HEK293 (cell line): Measurements from ENCODE around the gene BAG2.

Experiments used
- PRDM1 ChIP-seq: fragments of 450-650 bp; formaldehyde crosslinking; IDR thresholded peaks from 2 replicates; pipeline ENCODE4; 2016; ENCODE audit warnings: missing biosample characterization, missing genetic modification characterization
- SP2 ChIP-seq: fragments of 450-650 bp; formaldehyde crosslinking; IDR thresholded peaks from 2 replicates; pipeline ENCODE4 v1.5.1; 2016; ENCODE audit warnings: missing biosample characterization, missing genetic modification characterization
- YY1 ChIP-seq: fragments of 450-650 bp; formaldehyde crosslinking; IDR thresholded peaks from 2 replicates; pipeline ENCODE4 v1.5.1; 2018; ENCODE audit warnings: missing biosample characterization, missing genetic modification characterization
- ZNF114 ChIP-seq: fragments of 450-650 bp; formaldehyde crosslinking; IDR thresholded peaks from 2 replicates; pipeline ENCODE4 v1.5.0; 2017; ENCODE audit warnings: missing biosample characterization, missing genetic modification characterization
- ZNF23 ChIP-seq: fragments of 450-650 bp; formaldehyde crosslinking; IDR thresholded peaks from 2 replicates; pipeline ENCODE4 v1.5.1; 2016; ENCODE audit warnings: missing biosample characterization, missing genetic modification characterization, borderline replicate concordance
- ZNF514 ChIP-seq: fragments of 450-650 bp; formaldehyde crosslinking; IDR thresholded peaks from 2 replicates; pipeline ENCODE4 v1.5.1; 2016; ENCODE audit warnings: missing biosample characterization, missing genetic modification characterization
- ZNF529 ChIP-seq: fragments of 450-650 bp; formaldehyde crosslinking; IDR thresholded peaks from 2 replicates; pipeline ENCODE4 v1.5.1; 2017; ENCODE audit warnings: missing genetic modification characterization, missing biosample characterization; ENCODE audit not compliant: insufficient replicate concordance
- ZNF677 ChIP-seq: fragments of 450-650 bp; IDR thresholded peaks from 2 replicates; pipeline ENCODE4 v1.5.0; 2018; ENCODE audit warnings: missing biosample characterization, mild to moderate bottlenecking, missing genetic modification characterization, moderate library complexity
- TF ChIP-seq, protein P1 (sequence below): fragments of 450-650 bp; formaldehyde crosslinking; IDR thresholded peaks from 2 replicates; pipeline ENCODE4 v1.5.1; 2016; ENCODE audit warnings: missing biosample characterization, missing genetic modification characterization
- TF ChIP-seq, protein P2 (sequence below): fragments of 450-650 bp; formaldehyde crosslinking; IDR thresholded peaks from 2 replicates; pipeline ENCODE4 v1.5.1; 2016; ENCODE audit warnings: missing biosample characterization, missing genetic modification characterization

DNA sequence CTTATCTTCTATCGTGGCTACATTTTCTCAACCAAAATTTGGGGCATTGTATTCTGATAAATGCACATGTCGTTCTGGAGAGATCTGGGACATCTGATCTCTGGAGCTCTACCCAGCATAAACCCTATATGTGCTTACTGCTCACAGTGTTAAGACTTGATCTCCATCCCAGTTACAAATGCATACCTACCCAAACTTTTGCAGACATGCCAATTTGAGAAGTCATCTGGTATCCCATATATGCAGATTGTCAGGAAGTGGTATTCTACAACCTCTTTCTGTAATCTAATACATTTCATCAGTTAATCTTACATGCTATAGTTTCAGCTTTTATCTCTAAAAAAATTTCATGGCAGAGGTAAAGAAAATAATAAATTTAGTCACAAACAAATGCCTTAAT is 11.2 kb downstream of the BAG2 start:
- TF ChIP-seq PRDM1 (tag by site-specific recombination): no peak
- TF ChIP-seq, protein P1, sequence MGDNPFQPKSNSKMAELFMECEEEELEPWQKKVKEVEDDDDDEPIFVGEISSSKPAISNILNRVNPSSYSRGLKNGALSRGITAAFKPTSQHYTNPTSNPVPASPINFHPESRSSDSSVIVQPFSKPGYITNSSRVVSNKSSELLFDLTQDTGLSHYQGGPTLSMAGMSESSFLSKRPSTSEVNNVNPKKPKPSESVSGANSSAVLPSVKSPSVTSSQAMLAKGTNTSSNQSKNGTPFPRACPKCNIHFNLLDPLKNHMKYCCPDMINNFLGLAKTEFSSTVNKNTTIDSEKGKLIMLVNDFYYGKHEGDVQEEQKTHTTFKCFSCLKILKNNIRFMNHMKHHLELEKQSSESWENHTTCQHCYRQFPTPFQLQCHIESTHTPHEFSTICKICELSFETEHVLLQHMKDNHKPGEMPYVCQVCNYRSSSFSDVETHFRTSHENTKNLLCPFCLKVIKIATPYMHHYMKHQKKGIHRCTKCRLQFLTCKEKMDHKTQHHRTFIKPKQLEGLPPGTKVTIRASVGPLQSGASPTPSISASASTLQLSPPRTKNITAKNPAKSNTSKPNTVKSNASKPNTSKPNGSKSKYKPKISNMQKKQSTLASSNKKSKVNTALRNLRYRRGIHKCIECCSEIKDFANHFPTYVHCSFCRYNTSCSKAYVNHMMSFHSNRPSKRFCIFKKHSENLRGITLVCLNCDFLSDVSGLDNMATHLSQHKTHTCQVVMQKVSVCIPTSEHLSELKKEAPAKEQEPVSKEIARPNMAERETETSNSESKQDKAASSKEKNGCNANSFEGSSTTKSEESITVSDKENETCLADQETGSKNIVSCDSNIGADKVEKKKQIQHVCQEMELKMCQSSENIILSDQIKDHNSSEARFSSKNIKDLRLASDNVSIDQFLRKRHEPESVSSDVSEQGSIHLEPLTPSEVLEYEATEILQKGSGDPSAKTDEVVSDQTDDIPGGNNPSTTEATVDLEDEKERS (tag by site-specific recombination): no peak
- TF ChIP-seq YY1 (tag by site-specific recombination): no peak
- TF ChIP-seq ZNF514 (tag by site-specific recombination): no peak
- TF ChIP-seq ZNF114 (tag by site-specific recombination): no peak
- no peak for TF ChIP-seq ZNF677 (tag by site-specific recombination)
- no peak for TF ChIP-seq SP2 (tag by site-specific recombination)
- TF ChIP-seq ZNF23: no peak
- TF ChIP-seq, protein P2, sequence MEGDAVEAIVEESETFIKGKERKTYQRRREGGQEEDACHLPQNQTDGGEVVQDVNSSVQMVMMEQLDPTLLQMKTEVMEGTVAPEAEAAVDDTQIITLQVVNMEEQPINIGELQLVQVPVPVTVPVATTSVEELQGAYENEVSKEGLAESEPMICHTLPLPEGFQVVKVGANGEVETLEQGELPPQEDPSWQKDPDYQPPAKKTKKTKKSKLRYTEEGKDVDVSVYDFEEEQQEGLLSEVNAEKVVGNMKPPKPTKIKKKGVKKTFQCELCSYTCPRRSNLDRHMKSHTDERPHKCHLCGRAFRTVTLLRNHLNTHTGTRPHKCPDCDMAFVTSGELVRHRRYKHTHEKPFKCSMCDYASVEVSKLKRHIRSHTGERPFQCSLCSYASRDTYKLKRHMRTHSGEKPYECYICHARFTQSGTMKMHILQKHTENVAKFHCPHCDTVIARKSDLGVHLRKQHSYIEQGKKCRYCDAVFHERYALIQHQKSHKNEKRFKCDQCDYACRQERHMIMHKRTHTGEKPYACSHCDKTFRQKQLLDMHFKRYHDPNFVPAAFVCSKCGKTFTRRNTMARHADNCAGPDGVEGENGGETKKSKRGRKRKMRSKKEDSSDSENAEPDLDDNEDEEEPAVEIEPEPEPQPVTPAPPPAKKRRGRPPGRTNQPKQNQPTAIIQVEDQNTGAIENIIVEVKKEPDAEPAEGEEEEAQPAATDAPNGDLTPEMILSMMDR (tag by site-specific recombination): no peak
- no peak for TF ChIP-seq ZNF529 (tag by site-specific recombination)
